ENCODE data around the gene TIMM10B.

Gene TIMM10B

GRCh38 chr11:6468712-6469495, 12.4 kb upstream of the TIMM10B start:
- intact Hi-C loops (cut with DNase I) = no loop called here
- peak; percentile 66 to 94 (median 88) for DNase-seq

- DNase-seq = no peak
- intact Hi-C loops (cut with DNase I) = no loop called here
Observed at GRCh38 chr11:6469599-6469998, 11.7 kb upstream of the TIMM10B start.

DNA sequence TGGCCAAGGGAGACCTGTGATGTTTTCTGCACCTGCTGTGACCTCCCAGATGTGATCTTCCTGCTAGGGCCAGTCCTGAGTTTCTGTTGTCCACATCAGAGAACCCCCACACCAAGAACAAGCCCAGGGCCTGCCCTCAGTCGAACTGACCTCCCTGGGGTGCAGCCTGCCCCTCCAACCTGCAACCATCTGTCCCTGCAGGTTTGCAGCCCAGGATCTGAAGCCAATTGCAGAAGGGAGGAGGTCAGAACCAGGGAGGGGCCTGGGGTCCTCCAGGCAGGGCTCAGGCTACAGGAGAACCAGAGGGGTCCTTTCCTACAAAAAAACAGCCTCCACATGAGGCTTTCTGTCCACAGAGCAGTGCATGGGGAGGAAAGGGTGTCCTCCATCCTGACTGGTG, 8.4 kb upstream of the TIMM10B start:
- no peak for DNase-seq
- intact Hi-C loops (cut with DNase I) = no loop called here

DNA sequence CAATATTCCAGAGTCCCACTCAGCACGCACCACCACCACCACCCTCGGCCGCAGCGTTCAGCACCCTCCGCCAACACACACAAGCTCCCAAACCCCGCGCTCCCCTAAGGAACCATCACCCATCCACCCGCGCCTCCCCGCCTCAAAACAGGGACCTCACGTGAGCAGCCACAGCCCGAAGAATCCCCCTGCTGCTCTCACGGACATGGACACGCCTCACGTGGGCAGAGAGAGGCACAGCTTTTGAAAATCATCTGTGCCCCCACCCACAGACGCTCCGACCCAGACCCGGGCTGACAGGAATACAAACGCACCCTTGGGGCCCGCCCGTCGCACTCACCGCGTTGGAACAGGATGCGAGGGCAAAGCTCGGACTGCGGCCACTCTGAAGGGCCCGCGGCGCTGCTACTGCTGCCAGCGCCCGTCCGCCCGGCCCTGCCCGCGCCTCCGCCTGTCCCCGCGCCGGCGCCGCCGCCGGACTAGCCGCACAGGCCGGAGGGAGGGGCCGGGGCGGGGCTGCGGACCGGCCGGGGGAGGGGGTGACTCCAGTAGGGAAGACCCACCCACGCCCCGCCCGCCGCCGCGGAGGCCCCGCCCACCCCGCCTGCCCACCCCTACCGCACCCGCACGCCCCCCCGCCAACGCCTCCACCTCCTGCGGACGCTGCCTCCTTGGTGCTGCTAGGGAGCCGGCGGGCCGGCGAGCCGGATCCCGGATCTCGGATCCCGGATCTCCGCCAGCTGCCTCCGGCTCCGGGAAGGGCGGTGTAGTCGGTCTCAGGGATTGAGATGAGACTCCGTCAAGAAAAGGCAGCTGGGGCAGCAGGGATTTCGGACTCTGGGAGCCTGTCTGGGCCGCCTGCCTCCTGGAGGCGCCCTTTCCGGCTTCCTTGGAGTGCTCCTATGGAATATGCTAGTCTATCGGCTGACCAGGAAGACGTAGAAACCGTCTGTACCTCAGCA, 7.6 kb upstream of the TIMM10B start, which contains the start of gene TRIM3:
Gene TRIM3, minus strand, starts transcription at position 491 of the 962 bp plus-strand sequence. CDS start 8,246 bp downstream, outside the sequence.
- peak; percentile 83 to 97 (median 93) for DNase-seq
- intact Hi-C loops (cut with DNase I) = no loop called here

- intact Hi-C loops (cut with DNase I) = no loop called here
- DNase-seq = no peak
Observed at GRCh38 chr11:6474413-6474792, 6.9 kb upstream of the TIMM10B start.

DNA sequence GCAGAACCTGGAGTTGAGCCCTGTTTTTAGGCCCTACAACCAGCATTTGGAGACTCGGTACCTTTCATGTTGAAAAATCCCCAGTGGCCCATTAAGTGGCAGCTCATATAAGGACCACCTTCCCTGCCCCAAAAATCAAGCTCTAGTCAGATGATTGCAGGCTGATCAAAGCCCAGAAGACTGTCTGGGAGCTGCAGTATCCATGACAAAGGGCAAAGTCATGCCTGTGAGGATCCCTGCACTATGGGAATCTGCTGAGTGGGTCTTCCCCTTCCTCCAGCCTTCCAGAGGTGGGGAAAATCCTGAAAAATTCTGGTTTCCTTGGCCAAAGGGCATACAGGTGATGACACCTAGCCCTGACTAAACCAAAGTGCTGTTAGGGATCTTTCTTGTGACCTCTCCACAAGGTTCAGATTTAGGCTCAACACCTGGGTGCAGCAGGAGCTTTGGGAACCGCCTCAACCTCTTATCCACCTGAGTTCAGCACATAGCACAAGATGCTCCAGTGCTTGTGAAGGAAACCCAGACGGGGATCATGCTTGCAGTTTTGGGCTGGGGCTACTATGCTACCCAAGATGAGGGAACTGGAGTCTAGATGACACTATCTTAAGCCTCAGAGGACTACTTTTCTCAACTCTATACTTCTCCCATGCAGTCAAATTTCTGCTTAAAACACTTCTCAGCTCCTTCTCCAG, 6.3 kb upstream of the TIMM10B start:
- no peak for DNase-seq
- intact Hi-C loops (cut with DNase I) = no loop called here

- intact Hi-C loops (cut with DNase I) = no loop called here
- DNase-seq = no peak
Observed at GRCh38 chr11:6475936-6476335, 5.4 kb upstream of the TIMM10B start.

GRCh38 chr11:6476571-6476970, 4.7 kb upstream of the TIMM10B start:
- intact Hi-C loops (cut with DNase I) = no loop called here

DNA sequence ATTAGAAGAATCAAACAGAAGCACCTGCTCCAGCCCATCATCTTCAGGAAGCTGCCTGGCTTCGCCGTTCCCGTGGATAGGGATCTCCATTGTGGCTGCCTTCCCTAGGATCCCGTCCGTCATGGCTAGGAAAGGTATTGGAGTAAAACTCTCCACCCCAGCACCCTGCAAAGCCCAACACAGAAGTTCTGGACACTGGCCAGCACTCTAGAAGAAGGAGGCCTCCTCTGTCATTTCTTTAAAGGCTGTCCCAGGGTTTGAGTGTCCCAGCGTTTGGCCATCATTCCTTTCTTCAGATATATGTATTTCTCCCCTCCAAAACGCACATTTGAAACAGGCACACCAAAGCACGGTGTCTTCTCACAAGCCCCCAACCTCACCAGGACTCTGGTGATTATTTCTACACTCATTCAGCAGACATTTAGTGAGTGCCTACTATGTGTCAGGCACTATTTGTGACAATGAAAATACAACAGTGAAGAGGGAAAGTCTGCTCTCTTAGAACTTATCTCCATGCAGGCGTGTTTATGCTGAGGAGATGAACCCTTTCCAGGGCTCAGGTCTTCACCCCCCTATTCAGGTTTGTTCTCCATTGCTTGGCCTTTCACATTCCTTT, 894 bp upstream of the TIMM10B start:
- intact Hi-C loops (cut with DNase I) = no loop called here
- DNase-seq = no peak

More at GRCh38 chr11:6476571-6476970, 4.7 kb upstream of the TIMM10B start:
- DNase-seq = no peak

- DNase-seq = peak in 2 of 42 donors; percentile 17 to 19
- intact Hi-C loops (cut with DNase I) = no loop called here
Observed at GRCh38 chr11:6481924-6482275, 599 bp downstream of the TIMM10B start.

- no peak for DNase-seq
- intact Hi-C loops (cut with DNase I) = no loop called here
Observed at GRCh38 chr11:6482441-6482840, 1.1 kb downstream of the TIMM10B start.

DNA sequence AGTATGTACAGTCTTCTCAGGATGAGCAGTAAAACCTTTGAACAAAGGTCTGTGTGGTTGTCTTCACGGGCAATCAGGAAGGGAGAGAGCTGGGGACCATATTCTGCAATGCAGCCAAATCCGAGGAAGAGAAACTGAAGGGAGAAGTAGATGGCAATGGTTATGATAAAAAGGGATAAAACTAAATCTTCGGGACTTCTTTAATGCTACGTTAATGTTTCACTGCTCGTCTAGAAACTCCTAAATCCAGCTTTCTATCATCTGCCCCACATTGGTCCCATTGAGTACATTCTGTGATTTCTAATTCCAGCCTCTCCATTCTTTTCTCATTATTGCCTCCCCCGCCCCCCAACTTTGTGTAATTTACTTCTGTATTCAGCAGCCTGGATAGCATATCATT, 1.7 kb downstream of the TIMM10B start:
- intact Hi-C loops (cut with DNase I) = no loop called here
- no peak for DNase-seq

DNA sequence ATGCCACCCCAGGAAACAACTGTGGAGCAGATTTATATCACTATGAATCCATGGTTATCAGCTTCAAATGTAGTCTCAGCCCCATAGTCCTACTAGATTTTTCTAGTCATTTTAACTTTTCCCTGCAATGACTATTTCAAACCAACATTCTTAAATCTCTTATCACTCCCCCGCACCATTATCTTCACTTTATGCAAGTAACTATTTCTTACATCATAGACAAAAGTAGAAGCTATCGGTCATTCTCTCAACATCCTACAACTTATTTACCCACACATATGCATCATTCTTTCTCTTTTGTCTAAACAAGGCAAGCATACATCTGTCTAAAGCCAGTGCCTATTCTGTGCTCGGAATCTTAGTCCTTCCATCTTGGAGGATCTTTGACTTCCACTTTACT, 4.4 kb downstream of the TIMM10B start:
- intact Hi-C loops (cut with DNase I) = no loop called here
- no peak for DNase-seq

DNA sequence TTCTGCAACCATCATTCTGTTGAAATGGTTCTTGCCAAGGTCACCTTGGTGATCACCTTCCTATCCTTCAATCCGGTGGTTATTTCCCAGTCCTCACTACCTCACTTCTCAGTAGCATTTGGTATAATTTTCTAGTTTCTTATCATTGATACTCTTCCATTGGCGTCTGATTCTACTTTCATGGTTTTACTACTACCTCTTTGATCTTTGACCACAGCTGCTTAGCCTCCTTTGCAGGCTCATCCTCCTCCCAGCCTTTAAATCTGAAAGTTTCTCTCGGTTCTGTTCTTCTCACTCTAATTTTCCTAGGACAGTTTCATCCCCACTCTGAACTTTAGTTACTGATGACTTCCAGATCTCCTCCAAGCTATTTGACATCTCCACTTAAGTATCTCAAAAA, 5.0 kb downstream of the TIMM10B start:
- DNase-seq = no peak
- intact Hi-C loops (cut with DNase I) = no loop called here

- intact Hi-C loops (cut with DNase I) = no loop called here
Observed at GRCh38 chr11:6486938-6487337, 5.6 kb downstream of the TIMM10B start.

DNA sequence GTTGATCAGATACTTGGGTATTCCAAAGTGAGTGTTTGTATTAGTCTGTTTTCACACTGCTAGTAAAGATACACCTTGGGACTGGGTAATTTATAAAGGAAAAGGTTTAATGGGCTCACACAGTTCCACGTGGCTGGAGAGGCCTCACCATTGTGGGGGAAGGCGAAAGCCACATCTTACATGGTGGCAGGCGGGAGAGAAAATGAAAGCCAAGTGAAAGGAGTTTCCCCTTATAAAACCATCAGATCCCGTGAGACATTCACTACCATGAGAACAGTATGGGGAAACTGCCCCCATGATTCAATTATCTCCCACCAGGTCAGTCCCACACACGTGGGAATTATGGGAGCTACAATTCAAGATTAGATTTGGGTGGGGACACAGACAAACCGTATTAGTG, 7.0 kb downstream of the TIMM10B start:
- intact Hi-C loops (cut with DNase I) = no loop called here

More at GRCh38 chr11:6486938-6487337, 5.6 kb downstream of the TIMM10B start:
- DNase-seq = no peak

GRCh38 chr11:6488821-6489220, 7.5 kb downstream of the TIMM10B start:
- intact Hi-C loops (cut with DNase I) = no loop called here
- DNase-seq = no peak

More for the DNA sequence above, 7.0 kb downstream of the TIMM10B start:
- no peak for DNase-seq

- no peak for DNase-seq
- intact Hi-C loops (cut with DNase I) = no loop called here
Observed at GRCh38 chr11:6489306-6489705, 8.0 kb downstream of the TIMM10B start.

Measured in head of caudate nucleus (tissue), 42 donors.